ENCODE measurements around the gene AXL.
"Not testable (repeated sequence)": the region's sequence is repeated elsewhere in the genome, so short reads cannot be mapped to it uniquely, and the experiment has no call there.

The AXL gene

DNA sequence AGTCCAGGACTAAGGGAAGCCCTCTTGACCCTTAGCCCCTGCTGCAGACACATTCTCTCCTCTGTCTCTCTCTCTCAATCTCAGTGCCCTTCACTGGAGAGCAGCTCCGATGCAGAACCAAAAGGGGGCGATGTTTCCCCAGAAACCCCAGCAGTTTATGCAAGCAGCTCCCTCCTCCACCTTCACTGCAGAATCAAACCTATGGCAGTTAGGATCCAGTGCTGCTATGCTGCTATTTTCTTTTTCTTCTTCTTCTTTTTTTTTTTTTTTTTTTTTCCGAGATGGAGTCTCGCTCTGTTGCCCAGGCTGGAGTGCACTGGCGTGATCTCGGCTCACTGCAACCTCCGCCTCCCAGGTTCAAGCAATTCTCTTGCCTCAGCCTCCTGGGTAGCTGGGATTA is 14.7 kb upstream of the AXL start:
- intact Hi-C loops (cut with DNase I), result not testable (repeated sequence)
- DNase-seq, result peak; percentile 58 to 92 (median 82)

DNA sequence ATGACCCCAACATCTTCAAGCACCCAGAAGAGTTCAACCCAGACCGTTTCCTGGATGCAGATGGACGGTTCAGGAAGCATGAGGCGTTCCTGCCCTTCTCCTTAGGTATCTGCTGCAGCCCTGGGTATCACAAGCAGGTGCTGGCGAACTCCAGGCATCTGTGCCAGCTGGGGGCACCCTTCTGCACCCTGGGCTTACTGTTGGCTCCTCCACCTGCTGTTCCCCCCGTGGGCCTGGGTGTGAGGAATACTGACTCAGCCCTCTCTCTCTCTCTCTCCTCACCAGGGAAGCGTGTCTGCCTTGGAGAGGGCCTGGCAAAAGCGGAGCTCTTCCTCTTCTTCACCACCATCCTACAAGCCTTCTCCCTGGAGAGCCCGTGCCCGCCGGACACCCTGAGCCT is 13.0 kb upstream of the AXL start:
- intact Hi-C loops (cut with DNase I), result loop anchor here (5.0 kb wide), 1 partner anchor 51 kb away; no protein-coding TSS in a partner anchor
- DNase-seq, result no peak

DNA sequence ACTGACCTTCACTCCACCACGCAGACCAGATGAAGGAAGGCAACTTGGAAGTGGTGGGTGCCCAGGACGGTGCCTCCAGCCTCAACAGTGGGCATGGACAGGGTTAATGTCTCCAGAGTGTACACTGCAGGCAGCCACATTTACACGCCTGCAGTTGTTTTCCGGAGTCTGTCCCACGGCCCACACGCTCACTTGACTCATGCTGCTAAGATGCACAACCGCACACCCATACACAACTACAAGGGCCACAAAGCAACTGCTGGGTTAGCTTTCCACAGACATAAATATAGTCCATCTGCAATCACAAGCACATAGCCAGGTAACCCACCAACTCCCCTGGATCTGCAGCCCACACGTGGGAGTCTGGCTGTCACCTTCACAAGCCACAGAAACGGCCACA is 12.6 kb upstream of the AXL start:
- intact Hi-C loops (cut with DNase I), result loop anchor here (5.0 kb wide), 1 partner anchor 51 kb away; no protein-coding TSS in a partner anchor

DNA sequence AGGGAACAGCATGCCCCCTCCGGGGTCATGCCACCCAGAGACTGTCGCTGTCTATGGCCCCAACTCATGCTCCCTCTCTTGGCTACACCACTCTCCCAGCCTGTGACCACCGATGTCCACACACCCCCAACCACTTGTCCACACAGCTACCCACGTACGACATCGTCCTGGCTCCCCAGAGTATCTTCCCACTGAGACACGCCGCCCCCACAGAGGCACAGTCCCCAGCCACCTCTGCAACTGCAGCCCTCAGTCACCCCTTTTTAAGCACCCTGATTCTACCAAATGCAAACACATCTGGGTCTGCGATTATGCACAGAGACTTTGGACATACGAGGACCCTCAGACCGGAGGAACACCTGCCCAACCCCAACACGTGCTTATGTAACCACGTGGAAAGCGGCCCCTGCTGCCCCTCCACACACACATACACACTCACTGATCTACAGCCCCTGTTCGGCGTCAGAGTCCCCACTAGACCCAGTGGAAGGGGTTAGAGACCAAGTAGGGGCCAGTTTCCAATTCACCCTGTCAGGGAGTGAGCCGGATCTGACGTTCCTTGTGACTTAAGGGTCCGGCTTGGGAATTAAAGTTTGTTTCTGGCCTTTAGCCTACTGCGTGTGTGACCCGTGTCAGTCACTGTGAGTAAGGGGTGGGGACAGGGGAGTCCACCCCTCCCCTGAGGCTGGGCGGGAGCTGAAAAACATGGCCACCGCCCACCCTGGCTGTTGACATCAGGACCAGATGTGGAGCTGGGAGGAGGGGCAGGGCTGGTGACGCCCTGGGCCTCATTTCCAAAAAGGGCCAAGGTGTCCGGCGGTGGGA is 11.9 kb upstream of the AXL start:
- intact Hi-C loops (cut with DNase I), result loop anchor here (5.0 kb wide), 1 partner anchor 50 kb away; no protein-coding TSS in a partner anchor
- no peak for DNase-seq

More for the DNA sequence above, 12.6 kb upstream of the AXL start:
- DNase-seq, result no peak

DNA sequence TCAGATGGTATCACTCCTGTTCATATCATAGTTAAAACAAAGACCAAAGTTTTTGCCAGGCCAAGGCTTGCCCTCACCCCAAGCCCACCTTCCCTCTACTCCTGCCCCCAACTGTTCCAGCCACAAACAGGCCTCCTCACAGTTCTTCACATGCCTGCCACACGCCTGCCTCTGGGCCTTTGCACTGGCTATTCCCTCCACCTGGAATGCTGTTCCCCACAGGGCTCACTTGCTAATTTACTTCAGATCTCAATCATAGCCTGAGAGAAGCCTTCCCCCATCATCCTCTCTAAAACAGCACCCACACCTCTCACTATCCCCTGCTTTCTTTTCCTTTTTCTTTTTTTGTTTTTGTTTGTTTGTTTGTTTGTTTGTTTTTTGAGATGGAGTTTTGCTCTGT is 4.9 kb upstream of the AXL start:
- intact Hi-C loops (cut with DNase I), result no loop called here
- DNase-seq, result no peak

DNA sequence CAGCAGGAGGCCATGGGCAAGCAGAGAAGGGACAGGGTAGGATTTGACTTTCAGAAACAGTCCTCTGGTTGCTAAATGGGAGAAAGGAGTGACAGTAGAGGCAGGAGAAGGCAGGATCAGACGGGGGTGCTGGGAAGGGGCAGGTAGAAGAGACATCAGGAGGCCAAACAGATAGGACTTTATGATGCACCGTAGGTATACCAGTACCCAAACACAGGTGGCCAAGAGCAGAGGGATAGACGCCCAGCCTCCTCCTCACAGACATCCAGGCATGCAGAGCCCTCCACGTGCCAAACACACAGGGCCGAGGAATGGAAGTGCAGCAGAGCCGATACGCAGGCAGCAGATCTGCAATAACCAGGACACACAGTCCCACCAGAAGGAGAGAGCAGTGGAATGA is 1.3 kb upstream of the AXL start:
- DNase-seq, result no peak
- intact Hi-C loops (cut with DNase I), result no loop called here

DNA sequence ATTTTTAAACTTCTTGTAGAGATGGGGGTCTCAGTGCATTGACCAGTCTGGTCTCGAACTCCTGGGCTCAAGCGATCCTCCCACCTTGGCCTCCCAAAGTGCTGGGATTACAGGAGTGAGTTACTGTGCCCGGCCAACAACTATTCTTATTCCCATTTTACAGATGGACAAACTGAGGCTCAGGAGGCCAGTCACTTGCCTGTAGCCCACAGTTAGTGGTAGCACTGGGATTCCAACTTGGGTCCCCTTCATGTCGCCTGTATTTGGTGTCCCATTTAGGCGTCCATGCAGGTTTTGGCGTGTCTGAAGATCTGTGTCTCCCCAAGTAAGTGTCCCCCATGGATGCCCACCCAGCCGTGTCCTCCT is 791 bp upstream of the AXL start:
- intact Hi-C loops (cut with DNase I), result no loop called here
- no peak for DNase-seq

DNA sequence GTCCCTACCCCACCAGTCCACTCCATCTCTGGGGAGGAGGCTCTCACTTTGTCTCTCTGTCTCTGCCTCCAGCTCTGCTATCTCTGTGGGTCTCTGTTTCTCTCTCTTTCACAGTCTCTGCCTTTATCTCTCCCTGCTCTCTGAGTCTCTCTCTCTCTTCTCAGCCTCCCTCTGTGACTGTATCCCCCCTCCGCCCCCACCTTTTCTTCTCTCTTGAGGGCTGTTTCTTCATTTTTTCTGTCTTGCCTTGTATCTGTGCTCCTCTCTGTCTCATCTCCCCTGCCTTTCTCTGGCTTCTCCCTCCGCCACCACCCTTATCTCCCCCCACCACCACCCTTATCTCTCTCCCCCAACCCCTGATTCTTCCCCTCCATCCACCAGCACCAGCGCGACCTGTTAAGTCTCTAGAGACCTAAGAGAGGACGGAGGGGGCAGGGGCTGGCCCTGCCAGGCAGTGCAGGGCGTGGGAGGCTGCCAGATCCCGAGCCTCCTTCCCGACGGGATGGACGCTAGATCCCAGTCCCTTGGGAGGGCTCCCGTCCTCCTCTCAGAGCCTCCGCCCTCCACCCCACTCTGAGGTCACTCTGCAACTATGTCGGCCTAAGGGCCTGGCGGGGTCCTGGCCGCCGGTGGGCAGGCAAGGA is 1.0 kb downstream of the AXL start:
- intact Hi-C loops (cut with DNase I), result no loop called here
- DNase-seq, result no peak

DNA sequence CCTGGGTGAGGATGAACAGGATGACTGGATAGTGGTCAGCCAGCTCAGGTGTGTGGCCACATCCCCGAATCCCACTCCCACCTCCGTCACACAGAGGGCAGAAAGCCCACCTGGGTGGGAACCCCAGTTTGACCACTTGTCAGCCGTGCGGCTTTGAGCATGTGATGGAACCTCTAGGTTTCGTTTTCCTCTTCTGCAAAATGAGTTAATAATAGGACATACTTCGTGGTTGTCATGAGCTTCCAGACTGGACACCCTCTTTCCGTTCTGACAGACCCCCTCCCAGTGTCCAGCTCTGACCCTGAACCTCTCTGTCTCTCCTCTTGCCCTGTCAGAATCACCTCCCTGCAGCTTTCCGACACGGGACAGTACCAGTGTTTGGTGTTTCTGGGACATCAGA is 1.8 kb downstream of the AXL start:
- intact Hi-C loops (cut with DNase I), result no loop called here
- DNase-seq, result no peak

DNA sequence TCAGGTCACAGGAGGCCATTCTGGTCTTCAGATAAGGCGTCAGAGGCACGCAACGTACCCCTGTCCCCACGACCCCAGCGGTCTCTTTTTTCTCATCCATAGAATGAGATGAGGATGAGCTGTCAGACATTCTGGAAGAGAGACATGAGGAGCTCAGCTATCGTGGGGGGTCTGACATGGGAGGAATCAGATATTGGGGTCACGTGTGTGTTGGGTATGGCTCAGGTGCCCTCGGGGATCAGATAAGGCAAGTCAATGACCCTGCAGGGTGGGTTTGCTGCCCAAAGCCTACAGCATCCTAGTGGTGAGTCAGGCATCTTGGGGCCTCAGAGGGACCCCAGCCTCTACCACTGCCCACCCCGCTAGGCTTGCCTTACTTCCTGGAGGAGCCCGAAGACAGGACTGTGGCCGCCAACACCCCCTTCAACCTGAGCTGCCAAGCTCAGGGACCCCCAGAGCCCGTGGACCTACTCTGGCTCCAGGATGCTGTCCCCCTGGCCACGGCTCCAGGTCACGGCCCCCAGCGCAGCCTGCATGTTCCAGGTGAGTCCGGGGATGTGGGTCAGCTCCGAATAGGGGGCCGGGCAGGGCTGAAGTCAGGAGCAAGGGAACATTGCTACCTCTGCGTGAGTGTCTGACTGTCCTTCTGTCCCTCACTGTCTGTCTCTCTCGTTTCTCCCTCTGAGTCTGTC is 2.6 kb downstream of the AXL start:
- DNase-seq, result no peak
- intact Hi-C loops (cut with DNase I), result no loop called here

DNA sequence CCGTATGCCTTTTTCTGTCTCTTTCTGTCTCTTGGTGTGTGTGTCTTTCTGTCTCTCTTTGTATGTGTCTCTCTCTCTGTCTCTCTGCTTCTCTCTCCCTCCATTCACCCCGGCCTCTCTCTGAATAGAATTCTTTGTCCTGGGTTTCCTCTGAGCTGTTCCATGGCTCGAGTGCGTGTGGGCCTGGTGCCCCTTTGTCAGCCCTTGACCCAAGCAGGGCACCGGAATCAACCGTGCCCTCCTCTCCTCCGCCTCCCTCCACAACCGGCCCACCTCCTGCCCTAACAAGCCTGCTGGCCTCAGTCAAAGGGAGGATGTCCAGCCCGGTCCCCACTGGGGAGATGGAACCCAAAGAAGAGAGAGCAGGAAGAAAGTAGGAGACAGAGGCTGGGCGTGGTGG is 3.2 kb downstream of the AXL start:
- intact Hi-C loops (cut with DNase I), result no loop called here
- DNase-seq, result peak in 2 of 42 donors; percentile 20 to 46

DNA sequence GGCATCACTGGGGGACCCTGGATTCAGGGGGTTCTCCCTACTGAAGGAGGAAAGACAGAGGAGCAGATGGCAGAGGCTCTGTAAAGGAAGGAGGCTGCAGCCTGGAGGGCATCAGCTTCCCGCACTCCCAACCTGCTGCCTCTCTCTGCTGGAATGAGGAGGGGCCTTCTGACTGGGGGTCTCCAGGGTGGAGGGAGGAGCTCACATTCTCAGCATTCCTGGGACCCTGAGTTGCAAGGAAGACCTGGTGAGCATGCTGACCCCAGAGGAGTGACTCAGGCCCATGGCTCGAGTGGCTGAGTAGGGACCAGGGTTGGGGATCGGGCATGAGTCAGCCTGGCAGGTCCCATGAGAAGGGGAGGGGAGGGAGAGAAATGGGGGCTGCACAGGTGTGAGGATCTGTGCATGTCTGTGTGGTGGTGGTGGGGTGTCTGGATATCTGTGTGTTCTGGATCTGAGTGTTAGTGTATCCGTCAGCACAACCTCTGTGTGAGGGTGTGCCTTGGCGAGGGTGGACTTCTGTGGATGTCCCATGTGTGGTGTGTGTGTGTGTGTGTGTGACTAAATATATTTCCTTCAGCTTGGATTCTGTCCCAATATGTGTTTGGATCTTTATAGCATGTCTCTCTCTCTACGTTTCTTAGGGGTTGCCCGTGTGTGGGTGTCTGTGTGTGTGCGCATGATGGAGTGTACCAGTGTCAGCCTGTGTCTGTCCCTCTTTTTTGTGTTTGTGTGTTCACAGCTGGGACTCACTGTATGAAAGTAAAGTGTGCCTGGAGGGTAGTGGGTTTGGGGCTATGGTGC is 4.6 kb downstream of the AXL start:
- intact Hi-C loops (cut with DNase I), result no loop called here
- DNase-seq, result no peak

DNA sequence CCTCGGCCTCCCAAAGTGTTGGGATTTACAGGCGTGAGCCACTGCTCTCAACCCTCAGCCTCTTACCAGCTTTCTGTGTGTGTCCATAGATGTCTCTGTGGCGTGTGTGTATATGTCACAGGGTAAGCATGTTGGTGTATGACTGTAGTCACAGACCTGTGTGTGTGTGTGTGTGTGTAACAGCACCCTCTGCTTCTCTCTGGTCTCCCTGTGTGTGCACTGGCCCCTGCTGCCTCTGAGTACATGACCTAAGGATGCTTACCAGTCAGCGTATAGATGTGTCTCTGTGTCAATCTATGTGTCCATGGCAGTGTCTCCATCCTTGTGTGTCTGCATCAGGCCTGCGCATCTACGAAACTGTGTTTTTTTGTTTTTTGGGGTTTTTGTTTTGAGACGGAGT is 5.6 kb downstream of the AXL start:
- intact Hi-C loops (cut with DNase I), result no loop called here
- no peak for DNase-seq

DNA sequence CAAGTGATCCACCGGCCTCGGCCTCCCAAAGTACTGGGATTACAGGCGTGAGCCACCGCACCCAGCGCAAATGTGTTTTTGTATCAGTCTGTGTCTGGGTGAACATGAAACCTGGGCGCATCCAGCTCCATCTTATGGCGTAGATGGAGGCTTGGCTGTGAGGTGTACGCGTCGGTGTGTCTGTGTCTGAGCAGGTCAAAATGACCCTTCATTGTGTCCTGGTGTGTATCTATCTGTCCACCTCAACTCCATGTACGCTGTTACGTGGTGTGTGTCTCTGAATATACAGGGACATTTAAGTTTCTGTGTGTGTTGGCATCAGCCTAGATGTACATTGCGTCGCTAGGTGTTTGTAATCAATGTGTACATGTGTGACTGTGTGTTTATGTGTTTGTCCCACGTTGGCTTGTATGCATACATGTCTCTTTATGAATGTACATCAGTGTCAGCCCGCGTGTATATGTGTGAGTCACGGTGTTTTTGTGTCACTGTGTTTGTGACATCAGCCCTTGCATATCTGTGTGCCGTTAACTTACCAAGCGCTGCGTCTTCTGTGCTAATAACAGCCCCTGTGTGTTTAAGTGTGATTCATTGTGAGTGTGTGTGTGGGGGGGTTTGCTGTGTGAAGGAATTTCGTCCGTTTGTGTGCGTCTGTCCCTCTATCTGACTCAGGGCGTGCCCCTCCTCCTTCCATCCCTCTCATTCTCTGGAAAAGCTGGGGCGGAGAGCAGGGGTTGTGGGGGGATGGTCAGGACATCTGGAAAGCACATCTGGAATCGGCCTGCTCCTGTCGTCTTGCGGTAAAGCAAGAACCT is 6.4 kb downstream of the AXL start:
- intact Hi-C loops (cut with DNase I), result no loop called here
- peak in 4 of 42 donors; percentile 9 to 47 (median 30) for DNase-seq

DNA sequence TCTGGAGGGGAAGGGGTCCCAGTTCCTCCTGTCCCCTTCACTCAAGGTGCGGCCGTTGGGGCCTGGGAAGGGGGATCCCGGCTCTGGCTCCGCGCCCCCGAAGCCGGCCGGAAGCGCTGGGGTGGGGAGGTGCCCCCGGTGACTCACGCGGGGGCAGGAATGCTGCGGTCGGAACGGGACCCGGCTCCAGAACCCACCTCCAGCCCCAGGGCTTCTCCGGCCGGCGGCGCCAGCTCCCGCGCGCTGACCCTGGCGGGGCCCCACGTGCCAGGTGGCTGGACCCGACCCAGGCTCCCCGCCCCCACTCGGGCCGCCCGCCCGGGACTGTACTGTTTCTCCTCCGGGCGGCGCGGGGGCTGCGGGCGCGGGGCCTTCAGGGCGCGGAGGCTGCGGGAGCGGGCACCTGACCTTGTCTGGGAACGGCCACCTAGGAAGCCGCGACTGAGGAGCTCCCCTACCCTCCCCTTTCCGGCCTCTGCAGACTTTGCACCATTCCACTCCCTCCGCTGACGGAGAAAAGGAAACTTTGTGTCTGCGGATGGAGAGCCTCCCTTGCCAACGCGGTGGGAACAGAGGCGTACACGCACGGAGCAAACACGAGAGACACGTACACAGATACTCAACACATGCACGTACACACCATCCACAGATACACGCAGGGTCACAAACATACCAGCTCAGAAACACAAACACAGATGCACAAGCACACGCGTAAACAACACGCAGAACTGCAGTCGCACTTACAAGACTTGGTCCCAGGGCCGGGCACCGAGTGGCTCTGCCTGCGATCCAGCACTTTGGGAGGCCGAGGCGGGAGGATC is 7.2 kb downstream of the AXL start:
- intact Hi-C loops (cut with DNase I), result no loop called here
- peak in 33 of 42 donors; percentile 17 to 75 (median 48) for DNase-seq

DNA sequence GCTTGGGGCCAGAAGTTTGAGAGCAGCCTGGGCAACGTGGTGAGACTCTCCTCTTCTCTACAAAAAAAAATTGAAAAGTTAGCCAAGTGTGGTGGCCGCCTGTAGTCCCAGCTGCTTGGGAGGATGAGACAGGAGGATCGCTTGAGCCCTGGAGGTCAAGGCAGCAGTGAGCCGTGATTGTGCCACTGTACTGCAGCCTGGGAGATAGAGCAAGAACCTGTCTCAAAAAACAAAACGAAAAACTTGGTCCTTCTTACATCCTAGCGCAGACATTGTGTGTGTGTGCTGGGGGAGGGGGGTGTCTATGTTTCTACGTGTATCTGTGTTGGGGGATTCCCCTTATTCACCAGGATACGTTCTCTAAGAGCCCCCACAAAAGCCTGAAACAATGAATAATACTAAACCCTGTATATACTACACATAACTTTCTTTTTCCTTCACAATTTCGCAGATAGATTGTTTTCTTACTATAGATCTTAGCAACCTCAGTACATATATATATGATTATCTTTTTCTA is 7.9 kb downstream of the AXL start:
- intact Hi-C loops (cut with DNase I), result no loop called here
- no peak for DNase-seq

DNA sequence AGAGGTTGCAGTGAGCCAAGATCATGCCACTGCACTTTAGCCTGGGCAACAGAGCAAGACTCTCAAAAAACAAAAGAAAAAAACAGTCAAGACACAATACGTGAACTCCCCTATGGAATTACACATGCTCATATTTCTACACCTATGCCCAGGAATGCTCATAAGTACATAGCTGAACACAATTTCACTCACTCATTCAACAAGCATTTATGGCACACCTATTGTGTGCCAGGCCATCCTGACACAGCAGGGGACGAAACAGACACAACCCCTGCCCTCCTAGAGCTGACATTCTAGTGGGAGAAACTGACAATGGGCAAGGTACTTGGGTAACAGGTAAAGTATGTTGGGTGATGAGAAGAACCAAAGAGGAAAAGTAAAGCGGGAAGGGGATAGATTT is 9.5 kb downstream of the AXL start:
- intact Hi-C loops (cut with DNase I), result no loop called here
- no peak for DNase-seq
